Left hindlimb (tissue), 1 donor: ENCODE measurements around the gene CARD11.
A peak's percentile ranks its signal among the peaks of the same experiment; 100 is the strongest.

Experiments used
- DNase-seq: peaks from one replicate; pipeline ENCODE4 v3.0.0-alpha.2; 2018

Gene CARD11

DNA sequence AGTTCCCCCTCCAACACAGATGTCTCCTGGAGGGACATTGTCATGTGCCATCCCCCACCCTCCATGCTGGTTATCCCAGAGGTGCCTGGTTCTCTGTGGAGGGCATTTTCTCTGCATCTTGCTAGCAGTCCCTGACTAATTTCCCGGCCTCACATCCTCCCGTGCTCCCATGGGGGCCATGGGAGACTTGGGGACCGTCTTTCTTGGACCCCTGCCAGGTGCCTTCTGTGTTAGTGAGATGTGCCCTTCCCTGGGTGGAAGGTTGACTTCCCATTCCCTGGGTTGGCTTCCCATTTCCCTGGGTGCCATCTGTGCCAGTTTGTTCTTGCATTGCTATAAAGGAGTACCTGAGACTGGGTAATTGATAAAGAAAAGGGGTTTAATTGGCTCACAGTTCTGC, 177.1 kb downstream of the CARD11 start:
- DNase-seq, result peak; percentile 15

DNA sequence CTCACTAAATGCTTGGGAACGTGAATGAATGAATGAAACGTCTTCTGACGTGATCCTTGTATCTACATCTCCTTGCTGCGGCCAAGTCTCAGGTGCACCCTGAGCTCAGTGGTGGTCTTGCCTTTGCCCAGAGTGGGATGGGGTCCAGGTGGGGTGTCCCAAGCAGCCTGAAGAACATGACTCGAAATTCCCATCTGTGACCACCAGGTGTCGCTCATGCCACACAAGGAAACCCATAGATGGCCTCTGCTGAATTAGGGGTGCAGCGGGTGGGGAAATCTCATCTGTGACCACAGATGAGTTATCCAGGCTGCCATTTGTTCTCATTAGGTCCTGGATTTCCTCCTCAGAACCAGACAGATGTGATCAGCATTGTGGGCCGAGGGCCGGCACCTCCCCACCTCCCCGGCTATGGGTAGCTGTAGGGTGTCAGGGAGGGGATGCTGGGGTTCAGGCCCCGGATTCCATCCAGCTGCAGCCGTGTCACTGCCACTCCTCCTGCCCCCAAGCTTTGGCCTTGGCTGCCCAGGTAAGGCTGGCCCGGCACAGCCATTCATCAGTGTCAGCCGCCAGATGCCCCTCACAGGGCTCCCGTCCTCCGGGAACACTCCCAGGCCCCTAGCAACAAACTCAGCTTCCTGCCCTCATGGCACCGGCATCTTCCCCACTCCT, 178.5 kb downstream of the CARD11 start:
- peak; percentile 73 for DNase-seq

DNA sequence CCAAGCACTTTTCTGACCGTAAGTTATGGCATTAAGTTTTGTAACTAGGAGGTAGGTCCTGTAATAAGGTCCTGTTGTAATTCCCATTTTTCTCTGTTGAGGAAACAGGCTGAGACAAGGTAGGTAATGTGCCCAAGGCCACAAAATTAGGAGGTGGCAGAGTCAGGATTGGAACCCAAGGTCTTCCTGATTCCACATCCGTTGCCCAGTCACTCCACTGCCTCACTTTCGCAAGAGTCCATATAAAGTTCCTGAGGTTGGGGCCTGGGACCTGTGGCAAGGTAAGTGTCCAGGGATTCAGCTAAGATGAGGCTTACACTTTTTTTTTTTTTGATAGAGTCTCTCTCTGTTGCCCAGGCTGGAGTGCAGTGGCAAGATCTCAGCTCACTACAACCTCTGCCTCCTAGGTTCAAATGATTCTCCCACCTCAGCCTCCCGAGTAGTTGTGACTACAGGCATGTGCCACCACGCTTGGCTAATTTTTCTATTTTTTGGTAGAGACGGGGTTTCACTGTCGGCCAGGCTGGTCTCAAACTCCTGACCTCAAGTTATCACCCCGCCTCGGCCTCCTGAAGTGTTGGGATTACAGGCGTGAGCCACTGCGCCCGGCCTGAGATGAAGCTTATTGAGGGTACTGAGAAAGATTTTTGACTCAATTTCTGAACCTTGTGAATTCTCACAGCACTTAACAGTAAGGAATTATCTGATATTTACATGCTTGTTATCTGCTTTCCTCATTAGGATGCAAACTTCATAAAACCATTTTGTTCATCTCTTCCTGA, 179.3 kb downstream of the CARD11 start:
- DNase-seq, result no peak

DNA sequence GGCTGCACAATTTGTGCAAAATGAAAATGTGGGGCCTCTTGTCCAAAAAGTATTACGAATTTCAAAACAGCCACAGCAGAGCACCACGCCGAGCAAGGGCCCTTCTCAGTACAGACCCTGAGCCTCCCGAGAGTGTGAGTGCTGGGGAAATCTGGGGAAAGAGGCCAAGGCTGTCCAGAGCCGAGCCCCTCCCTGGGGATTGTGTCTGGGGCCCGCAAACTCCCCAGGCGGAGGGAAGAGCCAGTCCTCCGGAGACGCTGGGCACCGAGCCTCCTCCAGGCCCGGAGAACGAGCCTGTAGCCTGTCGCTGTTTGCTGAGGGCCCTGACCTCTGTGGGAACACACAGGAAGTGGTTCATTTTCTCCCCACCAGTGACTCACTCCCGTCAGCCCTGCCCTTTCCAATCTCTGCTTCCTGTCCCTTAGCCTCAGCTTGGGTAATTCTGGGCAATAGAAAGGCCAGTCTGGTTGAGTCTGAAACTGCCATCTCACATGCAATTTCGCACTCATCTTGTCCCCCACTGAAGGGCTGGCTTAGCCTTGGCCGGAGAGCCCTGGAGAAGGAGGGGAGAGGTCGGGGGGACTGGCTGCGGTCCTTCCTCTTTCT, 180.1 kb downstream of the CARD11 start:
- DNase-seq, result peak; percentile 80

DNA sequence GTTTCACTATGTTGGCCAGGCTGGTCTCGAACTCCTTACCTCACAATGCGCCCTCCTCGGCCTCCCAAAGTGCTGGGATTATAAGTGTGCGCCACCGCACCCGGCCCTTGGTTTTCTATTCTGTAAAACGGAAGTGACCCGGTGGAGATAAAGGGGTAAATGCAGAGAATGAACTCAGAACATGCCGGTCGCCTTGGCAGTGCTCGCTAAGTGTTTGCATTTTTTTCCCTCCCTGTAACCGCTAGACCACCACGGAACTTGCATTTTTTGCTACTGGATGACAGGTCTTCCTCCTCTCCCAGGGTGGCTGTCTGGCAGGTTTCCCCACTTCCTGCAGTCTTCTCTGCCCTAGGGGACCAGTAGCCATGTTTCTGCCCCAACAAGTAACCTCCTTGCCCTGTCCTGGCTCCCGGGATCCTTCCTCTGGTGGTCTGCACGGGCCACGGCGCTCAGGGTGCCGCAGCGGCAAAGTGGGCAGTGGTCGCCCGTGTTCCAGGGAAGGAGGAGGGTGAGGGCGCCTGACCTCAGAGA, 180.8 kb downstream of the CARD11 start:
- DNase-seq, result peak; percentile 31

DNA sequence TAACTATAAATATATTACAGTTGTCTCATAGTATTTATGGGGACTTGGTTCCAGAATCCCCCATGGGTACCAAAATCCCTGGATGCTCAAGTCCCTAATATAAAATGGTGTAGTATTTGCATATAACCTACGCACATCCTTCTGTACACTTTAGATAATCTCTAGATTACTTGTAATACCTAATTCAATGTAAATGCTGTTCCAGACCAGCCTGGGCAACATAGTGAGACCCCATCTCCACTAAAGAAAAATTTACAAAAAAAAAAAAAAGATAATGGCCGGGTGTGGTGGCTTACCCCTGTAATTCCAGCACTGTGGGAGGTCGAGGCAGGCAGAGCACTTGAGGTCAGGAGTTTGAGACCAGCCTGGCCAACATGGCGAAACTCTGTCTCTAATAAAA, 182.2 kb downstream of the CARD11 start:
- DNase-seq, result no peak

DNA sequence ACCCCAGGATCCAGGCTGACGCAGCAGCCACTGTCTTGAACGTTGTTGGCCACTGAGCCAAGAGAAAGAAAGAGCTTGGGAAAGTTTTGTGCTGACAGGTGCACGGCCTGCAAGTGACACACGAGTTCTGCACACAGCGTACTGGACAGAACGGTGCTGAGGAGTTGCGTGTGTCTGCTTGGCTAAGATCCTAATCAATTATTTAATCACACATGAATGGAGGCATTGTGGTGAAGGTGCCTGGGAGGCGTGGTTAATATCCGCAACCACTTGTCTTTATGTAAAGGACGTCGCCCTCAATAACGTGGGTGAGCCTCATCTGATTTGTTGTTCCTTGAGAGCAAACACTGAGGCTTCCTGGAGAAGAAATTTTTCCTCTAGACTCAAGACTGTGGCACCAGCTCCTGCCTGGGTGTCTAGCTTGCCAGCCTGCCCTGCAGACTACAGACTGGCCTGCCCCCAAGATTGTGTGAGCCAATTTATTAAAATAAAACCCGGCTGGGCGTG, 183.0 kb downstream of the CARD11 start:
- DNase-seq, result no peak

DNA sequence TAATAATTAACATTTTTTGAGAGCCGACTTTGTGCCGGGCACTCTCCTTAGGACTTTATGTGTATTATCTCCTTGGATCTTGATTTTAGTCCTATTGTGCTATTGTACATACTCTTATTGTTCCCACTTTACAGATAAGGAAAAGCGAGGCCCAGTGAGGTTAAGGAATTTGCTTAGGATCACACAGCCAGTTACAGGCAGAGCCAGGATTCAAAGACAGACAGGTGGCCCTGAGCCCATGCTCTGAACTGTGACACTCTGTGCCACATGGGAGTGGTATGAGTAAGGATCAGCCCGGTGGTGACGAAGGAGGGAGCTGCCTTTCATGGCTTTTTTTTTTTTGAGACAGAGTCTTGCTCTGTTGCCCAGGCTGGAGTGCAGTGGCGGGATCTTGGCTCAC, 183.7 kb downstream of the CARD11 start:
- no peak for DNase-seq

DNA sequence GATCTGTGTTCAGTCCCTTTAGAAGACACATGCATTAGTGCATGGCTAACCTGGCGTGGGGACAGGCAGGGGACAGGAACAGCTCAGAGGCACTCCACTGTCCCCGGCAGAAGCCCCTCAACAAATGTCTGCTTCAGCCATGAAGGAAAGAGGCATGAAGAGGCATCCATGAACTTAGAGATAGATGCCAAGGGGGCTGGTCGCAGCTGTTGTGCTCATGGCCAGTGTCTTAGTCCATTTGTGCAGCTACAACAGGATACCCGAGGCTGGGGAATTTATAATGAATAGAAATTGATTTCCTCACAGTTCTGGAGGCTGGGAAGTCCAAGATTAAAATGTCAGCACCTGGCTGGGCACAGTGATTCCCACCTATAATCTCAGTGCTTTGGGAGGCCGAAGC, 185.0 kb downstream of the CARD11 start:
- DNase-seq, result peak; percentile 12

DNA sequence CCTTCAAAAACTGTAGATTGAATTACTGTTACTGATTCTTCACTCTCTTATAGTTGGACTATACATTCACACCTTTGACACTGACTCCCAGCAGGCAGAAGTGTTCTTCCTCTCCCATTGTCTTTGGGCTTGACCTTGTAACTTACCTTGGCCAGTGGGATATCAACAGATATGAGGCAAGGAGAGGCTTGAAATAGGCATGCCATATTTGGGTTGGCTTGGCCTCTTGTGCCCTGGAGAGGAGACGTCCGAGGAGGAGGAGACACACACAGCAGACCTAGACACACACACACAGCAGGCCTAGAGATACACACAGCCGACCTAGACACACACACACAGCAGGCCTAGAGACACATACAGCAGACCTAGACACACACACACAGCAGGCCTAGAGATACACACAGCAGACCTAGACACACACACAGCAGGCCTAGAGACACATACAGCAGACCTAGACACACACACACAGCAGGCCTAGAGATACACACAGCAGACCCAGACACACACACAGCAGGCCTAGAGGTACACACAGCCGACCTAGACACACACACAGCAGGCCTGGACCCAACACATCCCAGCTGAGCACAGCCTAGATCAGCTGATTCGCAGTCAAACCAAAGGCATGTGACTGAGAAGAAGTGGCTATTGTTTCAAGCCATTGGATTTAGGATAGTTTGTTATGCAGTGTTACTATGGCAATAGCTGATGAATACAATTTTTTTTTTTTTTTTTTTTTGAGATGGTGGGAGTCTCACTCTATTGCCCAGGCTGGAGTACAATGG, 187.1 kb downstream of the CARD11 start:
- no peak for DNase-seq
